ENCODE data around the gene HEATR5B. TPM values are rescaled to one million over a fixed set of nuclear protein-coding genes. Genes with fewer than 3 reads are reported as not detected.
A peak's percentile ranks its signal among the peaks of the same experiment; 100 is the strongest.

Gene HEATR5B
- total RNA-seq, 2 donors from 2014 or later, result 21.0 to 35.6 TPM

DNA sequence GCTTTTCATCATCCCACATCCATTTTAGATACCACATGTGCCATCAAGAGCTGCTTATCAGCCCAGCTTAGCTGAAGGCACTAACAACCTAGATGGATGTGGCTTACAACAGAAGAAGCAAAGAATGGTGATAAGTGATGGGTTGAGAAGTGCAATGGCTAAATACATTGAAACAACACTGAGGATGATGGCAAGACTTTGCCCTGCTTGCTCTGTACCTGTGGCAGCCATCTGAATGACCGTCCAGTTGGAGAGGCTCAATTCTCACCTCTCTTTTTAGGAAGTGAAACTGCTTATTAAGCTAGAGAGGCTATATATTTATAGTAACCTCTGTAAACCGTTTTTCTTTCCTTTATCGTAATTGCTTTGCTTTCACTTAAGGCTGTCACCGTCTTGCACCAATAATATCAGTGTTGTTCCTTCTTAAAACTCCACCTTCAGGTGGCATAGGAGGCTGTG, 5.9 kb upstream of the HEATR5B start:
- H3K4me1 ChIP-seq (ENCODE audit: control insufficient read depth in 1 of 2, low read depth in 2 of 2), result peaks cover 0 to 5% of the 10 kb centered on the region in 2 donors
- TF ChIP-seq, protein P1, sequence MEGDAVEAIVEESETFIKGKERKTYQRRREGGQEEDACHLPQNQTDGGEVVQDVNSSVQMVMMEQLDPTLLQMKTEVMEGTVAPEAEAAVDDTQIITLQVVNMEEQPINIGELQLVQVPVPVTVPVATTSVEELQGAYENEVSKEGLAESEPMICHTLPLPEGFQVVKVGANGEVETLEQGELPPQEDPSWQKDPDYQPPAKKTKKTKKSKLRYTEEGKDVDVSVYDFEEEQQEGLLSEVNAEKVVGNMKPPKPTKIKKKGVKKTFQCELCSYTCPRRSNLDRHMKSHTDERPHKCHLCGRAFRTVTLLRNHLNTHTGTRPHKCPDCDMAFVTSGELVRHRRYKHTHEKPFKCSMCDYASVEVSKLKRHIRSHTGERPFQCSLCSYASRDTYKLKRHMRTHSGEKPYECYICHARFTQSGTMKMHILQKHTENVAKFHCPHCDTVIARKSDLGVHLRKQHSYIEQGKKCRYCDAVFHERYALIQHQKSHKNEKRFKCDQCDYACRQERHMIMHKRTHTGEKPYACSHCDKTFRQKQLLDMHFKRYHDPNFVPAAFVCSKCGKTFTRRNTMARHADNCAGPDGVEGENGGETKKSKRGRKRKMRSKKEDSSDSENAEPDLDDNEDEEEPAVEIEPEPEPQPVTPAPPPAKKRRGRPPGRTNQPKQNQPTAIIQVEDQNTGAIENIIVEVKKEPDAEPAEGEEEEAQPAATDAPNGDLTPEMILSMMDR (IDR thresholded peaks at IDR 0.05), result no peak
- peaks cover 38% of the 10 kb centered on the region for H3K36me3 ChIP-seq
- H3K27me3 ChIP-seq (replicated peaks; ENCODE audit: insufficient read depth), result no peaks in the 10 kb centered on the region
- no peak overlapping the region for H3K27ac ChIP-seq
- no peak overlapping the region for H3K4me3 ChIP-seq
- DNase-seq (ENCODE audit: low spot score) (no peak), ATAC-seq (ENCODE audit: insufficient number of reproducible peaks, low FRiP score, low read depth) (no peak)
- no peaks in the 10 kb centered on the region for H3K9me3 ChIP-seq

DNA sequence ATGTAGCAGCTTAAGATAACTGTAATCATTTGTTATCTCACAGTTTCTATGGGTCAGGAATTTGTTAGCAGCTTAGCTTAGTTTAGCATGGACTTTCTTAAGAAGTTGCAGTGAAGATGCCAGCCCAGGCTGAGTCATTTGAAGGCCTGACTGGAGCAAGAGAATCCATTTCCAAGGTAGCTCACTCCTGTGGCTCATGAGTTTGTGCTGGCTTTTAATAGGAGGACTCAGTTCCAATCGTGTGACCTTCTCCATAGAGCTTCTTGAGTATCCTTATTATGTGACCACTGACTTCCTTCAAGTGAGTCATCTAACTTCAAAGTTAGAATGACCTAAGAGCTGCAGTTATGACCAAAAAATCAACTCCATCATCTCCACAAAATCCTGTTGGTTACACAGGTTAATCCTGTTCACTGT, 1.6 kb upstream of the HEATR5B start:
- H3K27me3 ChIP-seq (replicated peaks; ENCODE audit: insufficient read depth), result no peaks in the 10 kb centered on the region
- ATAC-seq (ENCODE audit: insufficient number of reproducible peaks, low FRiP score, low read depth) (no peak), DNase-seq (ENCODE audit: low spot score) (no peak)
- H3K36me3 ChIP-seq, result peaks cover 16% of the 10 kb centered on the region
- no peak overlapping the region for H3K27ac ChIP-seq
- H3K4me1 ChIP-seq (ENCODE audit: control insufficient read depth in 1 of 2, low read depth in 2 of 2), result peaks cover 13 to 31% of the 10 kb centered on the region in 2 donors
- no peak overlapping the region for H3K4me3 ChIP-seq
- no peaks in the 10 kb centered on the region for H3K9me3 ChIP-seq
- TF ChIP-seq, protein P1 (IDR thresholded peaks at IDR 0.05), result no peak

DNA sequence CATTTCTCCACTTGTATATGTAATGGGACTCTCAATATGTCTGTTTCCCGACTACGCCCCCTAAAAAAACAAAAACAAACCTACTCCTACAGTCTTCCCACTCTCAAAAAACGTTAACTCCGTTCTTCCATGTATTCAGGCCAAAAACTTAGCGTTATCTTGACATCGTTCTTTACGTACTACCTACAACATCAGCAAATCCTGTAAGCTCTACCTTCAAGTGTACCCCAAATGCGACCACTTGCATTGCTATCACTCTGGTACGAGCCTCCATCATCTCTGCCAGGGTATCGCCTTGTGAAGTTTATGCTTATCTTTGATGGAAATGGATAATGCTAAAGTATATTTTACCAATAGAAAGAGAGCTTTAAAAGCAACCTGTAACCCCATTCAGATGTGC, 625 bp upstream of the HEATR5B start:
- H3K9me3 ChIP-seq, result no peaks in the 10 kb centered on the region
- TF ChIP-seq, protein P1 (IDR thresholded peaks at IDR 0.05), result no peak
- ATAC-seq (ENCODE audit: insufficient number of reproducible peaks, low FRiP score, low read depth) (no peak), DNase-seq (ENCODE audit: low spot score) (no peak)
- H3K4me1 ChIP-seq (ENCODE audit: control insufficient read depth in 1 of 2, low read depth in 2 of 2), result peaks cover 13 to 37% of the 10 kb centered on the region in 2 donors
- peaks cover 13% of the 10 kb centered on the region for H3K36me3 ChIP-seq
- H3K27ac ChIP-seq, result peak overlapping the region; percentile 48 to 68
- H3K27me3 ChIP-seq (replicated peaks; ENCODE audit: insufficient read depth), result no peaks in the 10 kb centered on the region
- peak overlapping the region; percentile 74 for H3K4me3 ChIP-seq

DNA sequence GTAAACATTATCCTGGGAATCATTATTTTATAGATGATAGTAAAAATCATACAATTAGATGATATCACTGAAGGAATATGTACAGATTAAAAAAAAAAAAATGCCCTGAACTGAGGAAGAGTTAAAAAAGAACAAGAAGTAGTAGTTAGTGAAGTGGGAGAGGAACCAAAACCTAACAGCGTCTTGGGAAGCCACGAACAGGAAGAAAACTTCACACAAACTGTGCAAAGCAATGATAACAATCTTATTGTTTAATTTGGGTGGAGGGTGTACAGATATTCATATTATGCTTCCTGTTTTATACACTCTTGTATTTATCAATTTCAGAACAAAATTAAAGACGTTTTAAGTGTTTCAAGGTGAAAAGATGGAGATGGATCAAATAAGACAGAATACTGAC, 3.5 kb downstream of the HEATR5B start:
- H3K4me1 ChIP-seq (ENCODE audit: control insufficient read depth in 1 of 2, low read depth in 2 of 2), result peaks cover 13 to 37% of the 10 kb centered on the region in 2 donors
- H3K27me3 ChIP-seq (replicated peaks; ENCODE audit: insufficient read depth), result no peaks in the 10 kb centered on the region
- ATAC-seq (ENCODE audit: insufficient number of reproducible peaks, low FRiP score, low read depth), result no peak
- H3K36me3 ChIP-seq, result peaks cover 3% of the 10 kb centered on the region
- DNase-seq (ENCODE audit: low spot score), result no peak
- TF ChIP-seq, protein P1 (IDR thresholded peaks at IDR 0.05), result no peak
- H3K9me3 ChIP-seq, result no peaks in the 10 kb centered on the region
- H3K4me3 ChIP-seq, result no peak overlapping the region
- H3K27ac ChIP-seq, result no peak overlapping the region

DNA sequence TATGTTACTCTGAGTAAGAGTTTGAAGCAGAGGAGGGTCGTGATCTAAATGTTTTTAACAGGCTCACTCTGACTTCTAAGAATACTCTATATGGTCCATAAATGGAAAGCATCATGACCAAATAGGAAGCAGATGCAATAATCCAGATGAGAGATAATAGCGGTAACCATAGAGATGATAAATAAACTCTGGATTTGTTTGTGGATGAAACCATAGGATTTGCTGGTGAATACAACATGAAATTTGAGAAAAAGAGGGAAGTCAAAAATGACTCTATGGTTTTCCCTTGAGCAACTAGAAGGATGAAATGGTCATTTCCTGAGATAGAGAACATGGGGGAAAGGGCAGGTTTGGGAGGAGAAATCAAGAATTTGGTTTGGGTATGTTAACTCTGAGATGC, 3.9 kb downstream of the HEATR5B start:
- DNase-seq (ENCODE audit: low spot score) (no peak), ATAC-seq (ENCODE audit: insufficient number of reproducible peaks, low FRiP score, low read depth) (no peak)
- Histone ChIP-seq H3K27ac (no peak overlapping the region), H3K4me3 (no peak overlapping the region), H3K4me1 (ENCODE audit: control insufficient read depth in 1 of 2, low read depth in 2 of 2) (peaks cover 13 to 34% of the 10 kb centered on the region in 2 donors), H3K9me3 (no peaks in the 10 kb centered on the region), H3K27me3 (replicated peaks; ENCODE audit: insufficient read depth) (no peaks in the 10 kb centered on the region), H3K36me3 (peaks cover 3% of the 10 kb centered on the region)
- TF ChIP-seq, protein P1 (IDR thresholded peaks at IDR 0.05), result no peak
